IMR-90 (cell line): Measurements from ENCODE around the gene COPS7A. TPM values are rescaled to one million over a fixed set of nuclear protein-coding genes. Genes with fewer than 3 reads are reported as not detected.

ENCODE experiments used
- ATAC-seq: fragments of 200-7000 bp; cut with Tn5 transposase; 2 replicates; pipeline ENCODE4 v1.9.1; 2020; ENCODE audit warnings: low read depth, mild to moderate bottlenecking, moderate library complexity
- BruUV-seq: library from RNA; stranded (reverse); fragments of 400-500 nt; replicated peaks from 2 replicates; lab custom pipeline; 2021; lab: Mats Ljungman, UMichigan
- CTCF ChIA-PET: fragments of 300-600 bp; formaldehyde crosslinking; extraction: SDS; loops from one replicate; lab custom pipeline; 2021; ENCODE audit warnings: antibody characterized with exemption; lab: Yijun Ruan, JAX
- POLR2A ChIA-PET: fragments of 300-600 bp; sonication (Branson Sonifier 250); formaldehyde crosslinking; loops from one replicate; lab custom pipeline; 2022; ENCODE audit warnings: antibody characterized with exemption; ENCODE audit not compliant: unreplicated experiment; lab: Charles Lee
- DNase-seq: peaks from one replicate; pipeline ENCODE4 v3.0.0; 2013
- H2AFZ ChIP-seq: replicated peaks from 2 replicates; pipeline ENCODE3; 2013; ENCODE audit warnings: low read length, mild to moderate bottlenecking; ENCODE audit not compliant: poor library complexity
- H2AK5ac ChIP-seq: 2 replicates; pipeline ENCODE4 v1.6.1; 2013; ENCODE audit warnings: low read depth, low read length, inconsistent platforms
- H2AK9ac ChIP-seq: replicated peaks from 2 replicates; pipeline ENCODE3; 2013; ENCODE audit warnings: mild to moderate bottlenecking, low read depth, low read length, moderate library complexity; ENCODE audit not compliant: poor library complexity
- H2BK120ac ChIP-seq: 2 replicates; pipeline ENCODE4 v1.6.1; 2013; ENCODE audit warnings: low read depth, low read length, inconsistent platforms
- H2BK15ac ChIP-seq: 3 replicates; pipeline ENCODE4 v1.6.1; 2013; ENCODE audit warnings: low read depth, low read length, inconsistent platforms
- H2BK20ac ChIP-seq: 2 replicates; pipeline ENCODE4 v1.6.1; 2013; ENCODE audit warnings: low read depth, mild to moderate bottlenecking, inconsistent platforms, low read length, moderate library complexity
- H2BK5ac ChIP-seq: 2 replicates; pipeline ENCODE4 v1.6.1; 2013; ENCODE audit warnings: mild to moderate bottlenecking, low read depth, low read length, inconsistent platforms; ENCODE audit not compliant: poor library complexity, severe bottlenecking
- H3K14ac ChIP-seq: replicated peaks from 2 replicates; pipeline ENCODE4 v1.6.1; 2013; ENCODE audit warnings: low read depth, low read length, inconsistent platforms
- H3K18ac ChIP-seq: 2 replicates; pipeline ENCODE4 v1.6.1; 2013; ENCODE audit warnings: low read depth, low read length, control low read depth
- H3K23ac ChIP-seq: 2 replicates; pipeline ENCODE4 v1.6.1; 2013; ENCODE audit warnings: low read depth, low read length, inconsistent platforms
- H3K27ac ChIP-seq: 2 replicates; pipeline ENCODE4 v1.5.1; 2013; ENCODE audit warnings: mild to moderate bottlenecking, control low read depth, low read length; ENCODE audit not compliant: insufficient read depth
- H3K27me3 ChIP-seq: 2 replicates; pipeline ENCODE4 v1.6.1; 2013; ENCODE audit warnings: low read length; ENCODE audit not compliant: control insufficient read depth, insufficient read depth
- H3K36me3 ChIP-seq: 2 replicates; pipeline ENCODE4 v1.6.1; 2013; ENCODE audit warnings: low read length, mixed read lengths; ENCODE audit not compliant: control insufficient read depth, insufficient read depth
- H3K4ac ChIP-seq: 2 replicates; pipeline ENCODE4 v1.6.1; 2013; ENCODE audit warnings: low read depth, low read length, inconsistent platforms
- H3K4me1 ChIP-seq: 2 replicates; pipeline ENCODE4 v1.6.1; 2013; ENCODE audit warnings: low read length, mixed read lengths; ENCODE audit not compliant: control insufficient read depth, insufficient read depth
- H3K4me2 ChIP-seq: 2 replicates; pipeline ENCODE4 v1.6.1; 2013; ENCODE audit warnings: low read depth, mild to moderate bottlenecking, control low read depth, low read length, moderate library complexity
- H3K4me3 ChIP-seq: 2 replicates; pipeline ENCODE4 v1.5.1; 2013; ENCODE audit warnings: low read depth, mild to moderate bottlenecking, control low read depth, low read length, moderate library complexity; ENCODE audit not compliant: insufficient read depth
- H3K56ac ChIP-seq: 2 replicates; pipeline ENCODE4 v1.6.1; 2013; ENCODE audit warnings: low read length, inconsistent platforms; ENCODE audit not compliant: insufficient read depth; ENCODE audit errors: extremely low read depth
- H3K79me1 ChIP-seq, 2 experiments: 2 replicates each; pipeline ENCODE4 v1.6.1; 2013; ENCODE audit warnings: low read length in 2 of 2, inconsistent platforms in 1 of 2, low read depth in 1 of 2
- H3K9ac ChIP-seq: 2 replicates; pipeline ENCODE4 v1.6.1; 2013; ENCODE audit warnings: low read depth, low read length, control low read depth
- H3K9me1 ChIP-seq: 2 replicates; pipeline ENCODE4 v1.6.1; 2013; ENCODE audit warnings: low read length, inconsistent platforms; ENCODE audit not compliant: insufficient read depth
- H3K9me3 ChIP-seq: 2 replicates; pipeline ENCODE4 v1.6.1; 2013; ENCODE audit warnings: low read length; ENCODE audit not compliant: control insufficient read depth, insufficient read depth
- H4K20me1 ChIP-seq: 2 replicates; pipeline ENCODE4 v1.6.1; 2013; ENCODE audit warnings: low read length, inconsistent platforms; ENCODE audit not compliant: insufficient read depth
- H4K5ac ChIP-seq: 2 replicates; pipeline ENCODE4 v1.6.1; 2013; ENCODE audit warnings: mild to moderate bottlenecking, low read depth, low read length, control low read depth
- H4K8ac ChIP-seq, 2 experiments: 2 replicates each; pipeline ENCODE4 v1.6.1; 2013; ENCODE audit warnings: low read depth in 2 of 2, low read length in 2 of 2, control low read depth in 1 of 2, inconsistent platforms in 1 of 2
- H4K91ac ChIP-seq: 2 replicates; pipeline ENCODE4 v1.6.1; 2013; ENCODE audit warnings: low read depth, low read length, inconsistent platforms; ENCODE audit not compliant: insufficient read depth
- BHLHE40 ChIP-seq: fragments of 150-350 bp; IDR thresholded peaks from 2 replicates; pipeline ENCODE4 v1.6.1; 2016; ENCODE audit warnings: mild to moderate bottlenecking, low read depth, low read length
- CEBPB ChIP-seq: IDR thresholded peaks from 2 replicates; pipeline ENCODE4 v1.6.1; 2012; ENCODE audit warnings: low read depth, low read length, improper control_type of control experiment
- CHD1 ChIP-seq: IDR thresholded peaks from 2 replicates; pipeline ENCODE4 v1.6.1; 2012; ENCODE audit warnings: low read depth, low read length, improper control_type of control experiment
- CTCF ChIP-seq: conservative IDR thresholded peaks from 2 replicates; pipeline ENCODE4 v1.5.1; 2012; ENCODE audit warnings: mild to moderate bottlenecking, low read depth, low read length, improper control_type of control experiment
- FOS ChIP-seq: fragments of 150-350 bp; IDR thresholded peaks from 2 replicates; pipeline ENCODE4 v1.6.1; 2016; ENCODE audit warnings: low read depth, low read length
- MAFK ChIP-seq: IDR thresholded peaks from 2 replicates; pipeline ENCODE4 v1.6.1; 2012; ENCODE audit warnings: low read depth, low read length, improper control_type of control experiment
- MAZ ChIP-seq: IDR thresholded peaks from 2 replicates; pipeline ENCODE4 v1.6.1; 2012; ENCODE audit warnings: low read depth, mild to moderate bottlenecking, low read length, improper control_type of control experiment, moderate library complexity, borderline replicate concordance
- MXI1 ChIP-seq: IDR thresholded peaks from 2 replicates; pipeline ENCODE4 v1.6.1; 2012; ENCODE audit warnings: low read depth, mild to moderate bottlenecking, low read length, moderate library complexity, borderline replicate concordance
- NFE2L2 ChIP-seq: fragments of 150-350 bp; IDR thresholded peaks from 2 replicates; pipeline ENCODE4 v1.6.1; 2016; ENCODE audit warnings: low read depth, mild to moderate bottlenecking, low read length
- POLR2A ChIP-seq: IDR thresholded peaks from 2 replicates; pipeline ENCODE4 v1.6.1; 2012; ENCODE audit warnings: mild to moderate bottlenecking, low read depth, low read length
- RAD21 ChIP-seq: IDR thresholded peaks from 2 replicates; pipeline ENCODE4 v1.6.1; 2012; ENCODE audit warnings: low read length, improper control_type of control experiment
- RCOR1 ChIP-seq: IDR thresholded peaks from 2 replicates; pipeline ENCODE4 v1.6.1; 2012; ENCODE audit warnings: mild to moderate bottlenecking, low read length, improper control_type of control experiment; ENCODE audit not compliant: insufficient replicate concordance
- RFX5 ChIP-seq: IDR thresholded peaks from 2 replicates; pipeline ENCODE4 v1.8.0; 2012; ENCODE audit warnings: low read depth, mild to moderate bottlenecking, low read length, moderate library complexity
- SMC3 ChIP-seq: fragments of 150-350 bp; IDR thresholded peaks from 2 replicates; pipeline ENCODE4 v1.6.1; 2016; ENCODE audit warnings: low read depth, mild to moderate bottlenecking, antibody characterized with exemption, low read length, moderate library complexity
- USF2 ChIP-seq: fragments of 150-350 bp; IDR thresholded peaks from 2 replicates; pipeline ENCODE4 v1.6.1; 2017; ENCODE audit warnings: mild to moderate bottlenecking, antibody characterized with exemption, low read length, low read depth
- WGBS, 2 experiments: methylation state at CpG; one replicate each; pipeline versions ENCODE4 v1.1.5 to v1.1.7; 2013; ENCODE audit warnings: missing lambda C conversion rate in 2 of 2; ENCODE audit not compliant: insufficient read length in 1 of 2; ENCODE audit errors: extremely low coverage in 2 of 2; 5-methylcytosine and 5-hydroxymethylcytosine counted together
- dilution Hi-C: fragments of 300-500 bp; cut with HindIII; formaldehyde crosslinking; loops from one replicate; pipeline ENCODE4 v1.14.3; 2018; ENCODE audit warnings: low sequenced_read_pairs; ENCODE audit not compliant: unreplicated experiment
- in situ Hi-C: fragments of 300-500 bp; cut with MboI; formaldehyde crosslinking; loops from 3 replicates; pipeline ENCODE4 v1.14.3; 2019; ENCODE audit warnings: low sequenced_read_pairs, inconsistent platforms, mixed read lengths
- intact Hi-C: fragments of 100-400 bp; cut with micrococcal nuclease; formaldehyde crosslinking; loops from 2 replicates; pipeline ENCODE4 v1.10.0; 2022
- polyA plus RNA-seq, 3 experiments: library from polyadenylated mRNA; depleted of rRNA; stranded (reverse); fragments of >200 nt; gene quantifications; 2 replicates each; pipeline ENCODE4 v1.2.3, GENCODE V29; 2012; ENCODE audit warnings: low replicate concordance in 1 of 3
- total RNA-seq: library from RNA; depleted of rRNA; stranded (reverse); fragments of >200 nt; gene quantifications from 2 replicates; pipeline ENCODE4 v1.2.3, GENCODE V29; 2012
- TF ChIP-seq, protein P1 (sequence below): fragments of 150-350 bp; IDR thresholded peaks from 2 replicates; pipeline ENCODE4 v1.6.1; 2016; ENCODE audit warnings: low read depth, mild to moderate bottlenecking, low read length, moderate library complexity, borderline replicate concordance

The COPS7A gene
- total and polyA plus RNA-seq, 2 of the 4 experiments (the other 2 are of a cell fraction) = 58.8 to 135 TPM

- H4K20me1 ChIP-seq = peaks cover 35% of the 10 kb centered on the region
Observed at GRCh38 chr12:6771091-6771495, 47.2 kb downstream of the COPS7A start.

More at GRCh38 chr12:6771091-6771495, 47.2 kb downstream of the COPS7A start:
- Histone ChIP-seq H2BK20ac (no peak overlapping the region), H2BK5ac (no peak overlapping the region), H3K27ac (no peak overlapping the region), H3K79me1 (peaks cover 15 to 42% of the 10 kb centered on the region in 2 experiments), H2BK15ac (no peak overlapping the region), H3K56ac (no peak overlapping the region), H3K4me3 (no peak overlapping the region), H3K4ac (no peak overlapping the region), H3K4me1 (peaks cover 13% of the 10 kb centered on the region), H2AFZ (no peak overlapping the region), H4K8ac (no peak overlapping the region), H3K14ac (no peak overlapping the region), H3K9me1 (peaks cover 12% of the 10 kb centered on the region), H2AK5ac (no peak overlapping the region), H3K36me3 (peaks cover 17% of the 10 kb centered on the region), H3K9me3 (no peaks in the 10 kb centered on the region), H3K4me2 (no peak overlapping the region), H3K18ac (no peak overlapping the region), H2AK9ac (peak overlapping the region; percentile 86), H4K91ac (no peak overlapping the region), H2BK120ac (no peak overlapping the region), H3K27me3 (no peaks in the 10 kb centered on the region), H3K9ac (no peak overlapping the region), H3K23ac (0 out of 2 replicates have a peak overlapping the region, but pooled peaks have one; percentile 34), H4K5ac (no peak overlapping the region)
- ChIA-PET CTCF (interaction anchor here (1.4 kb wide), 1 partner anchor 18 kb away, joined by 5 read pairs; the partner anchor contains the start of gene MLF2), POLR2A (no interaction called here)
- intact Hi-C loops = no loop called here
- TF ChIP-seq FOS = no peak
- TF ChIP-seq RCOR1 = no peak
- no peak for TF ChIP-seq SMC3
- no peak for TF ChIP-seq MAZ
- no peak for TF ChIP-seq RAD21
- TF ChIP-seq, protein P1, sequence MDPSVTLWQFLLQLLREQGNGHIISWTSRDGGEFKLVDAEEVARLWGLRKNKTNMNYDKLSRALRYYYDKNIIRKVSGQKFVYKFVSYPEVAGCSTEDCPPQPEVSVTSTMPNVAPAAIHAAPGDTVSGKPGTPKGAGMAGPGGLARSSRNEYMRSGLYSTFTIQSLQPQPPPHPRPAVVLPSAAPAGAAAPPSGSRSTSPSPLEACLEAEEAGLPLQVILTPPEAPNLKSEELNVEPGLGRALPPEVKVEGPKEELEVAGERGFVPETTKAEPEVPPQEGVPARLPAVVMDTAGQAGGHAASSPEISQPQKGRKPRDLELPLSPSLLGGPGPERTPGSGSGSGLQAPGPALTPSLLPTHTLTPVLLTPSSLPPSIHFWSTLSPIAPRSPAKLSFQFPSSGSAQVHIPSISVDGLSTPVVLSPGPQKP = no peak
- no peak for TF ChIP-seq CEBPB
- TF ChIP-seq NFE2L2 = no peak
- no peak for TF ChIP-seq BHLHE40
- no peak for TF ChIP-seq USF2
- no peak for TF ChIP-seq POLR2A
- no peak for TF ChIP-seq CTCF
- TF ChIP-seq CHD1 = no peak
- no peak for TF ChIP-seq MAFK
- TF ChIP-seq MXI1 = no peak
- no peak for TF ChIP-seq RFX5
- no CpG with 5 or more reads among the region's 4 CpGs for WGBS, 2 experiments
- dilution Hi-C loops = no loop called here
- in situ Hi-C loops = no loop called here
- DNase-seq = no peak
- ATAC-seq = no peak
- BruUV-seq = no TSS peak
